Ovary (tissue), 3 donors: ENCODE measurements around the gene LEMD2.

Experiments used
- CTCF ChIP-seq, 3 donors: fragments of 450-650 bp in 2 of 3; fragments of 200-600 bp in 1 of 3; IDR thresholded peaks; one replicate each; pipeline versions ENCODE4 v1.5.1 to v1.8.0; 2016 to 2022; ENCODE audit warnings: antibody characterized with exemption in 3 of 3, mild to moderate bottlenecking in 1 of 3
- POLR2A ChIP-seq: fragments of 450-650 bp; IDR thresholded peaks from one replicate; pipeline ENCODE4 v1.6.1; 2017; ENCODE audit warnings: antibody characterized with exemption, mild to moderate bottlenecking, moderate library complexity
- donor health status: DM: no; HTN: no; CAD: no.

- TF ChIP-seq CTCF (IDR thresholded peaks at IDR 0.05) (no peak), POLR2A (no peak)
These were observed 40.1 kb upstream of the LEMD2 start for GRCh38 chr6:33828764-33829731.
